Measurements from ENCODE around the gene TANC1.

- TF ChIP-seq CTCF (IDR thresholded peaks at IDR 0.05) (no peak), POLR2A (IDR thresholded peaks at IDR 0.05) (no peak)
Measured at GRCh38 chr2:158928965-158929364, 39.5 kb upstream of the TANC1 start.
